ENCODE measurements around the gene THYN1. TPM values are rescaled to one million over a fixed set of nuclear protein-coding genes. Genes with fewer than 3 reads are reported as not detected.
A peak's percentile ranks its signal among the peaks of the same experiment; 100 is the strongest.

Gene THYN1
- total RNA-seq, 1 experiment from 2014 or later: 97.0 TPM

GRCh38 chr11:134223121-134223520 lies 30.0 kb downstream of the THYN1 start:
- WGBS (ENCODE audit: extremely low coverage, insufficient read length, low lambda C conversion rate): no CpG with 5 or more reads among the region's 5 CpGs
- no peaks in the 10 kb centered on the region for H4K20me1 ChIP-seq (ENCODE audit: control insufficient read depth, insufficient read depth, insufficient read length)
- peaks cover 15% of the 10 kb centered on the region for H3K23me2 ChIP-seq (ENCODE audit: insufficient read length, low read depth, low read length, poor library complexity, severe bottlenecking)
- no peak overlapping the region for H4K91ac ChIP-seq (ENCODE audit: insufficient read length, low read depth, low read length)
- H3K4me1 Mint-ChIP-seq: peaks cover 17 to 27% of the 10 kb centered on the region in 2 experiments
- H3K27me3 Mint-ChIP-seq (ENCODE audit: low read depth): peaks cover 7% of the 10 kb centered on the region
- H2BK12ac ChIP-seq (ENCODE audit: insufficient read length, low read depth, low read length): no peak overlapping the region
- peaks cover 9% of the 10 kb centered on the region; the same call in 1 of the 2 replicates for H3K79me2 ChIP-seq (ENCODE audit: insufficient read depth, low read length)
- H3K4me1 ChIP-seq (ENCODE audit: insufficient read depth, low read length): no peaks in the 10 kb centered on the region
- no peaks in the 10 kb centered on the region for H3K27me3 ChIP-seq (ENCODE audit: insufficient read depth, low read length)
- H3K4me3 Mint-ChIP-seq: peak overlapping the region; percentile 92
- no peak overlapping the region; the same call in 1 of the 2 replicates for H3K14ac ChIP-seq (ENCODE audit: insufficient read depth, low read length)
- no peak overlapping the region for H4K5ac ChIP-seq (ENCODE audit: insufficient read length, low read depth, low read length)
- TF ChIP-seq CTCF (conservative IDR thresholded peaks at IDR 0.05): no peak
- H2AFZ ChIP-seq (ENCODE audit: low read length): no peak overlapping the region
- H2BK5ac ChIP-seq (ENCODE audit: insufficient read length, low read length): no peak overlapping the region
- peak overlapping the region; percentile 98 for H3K4me2 ChIP-seq (ENCODE audit: insufficient read depth, insufficient read length, low read length)
- H2BK120ac ChIP-seq (ENCODE audit: low read depth, low read length, poor library complexity, severe bottlenecking): no peak overlapping the region
- H3T11ph ChIP-seq (ENCODE audit: low read length): no peak overlapping the region
- H3K27ac Mint-ChIP-seq: peak overlapping the region in 2 of 3 experiments; percentile 41 to 80; a peak in 4 of 7 replicates
- no peaks in the 10 kb centered on the region for H3K9me3 Mint-ChIP-seq
- H3K9ac ChIP-seq (ENCODE audit: extremely low read depth, insufficient read length, low read length): peak overlapping the region; percentile 57
- peaks cover 13 to 22% (median 22%) of the 10 kb centered on the region in 3 experiments; a peak in 6 of 7 replicates for H3K36me3 Mint-ChIP-seq (ENCODE audit: insufficient read depth in 1 of 3, low read depth in 3 of 3)
- H3K18ac ChIP-seq (ENCODE audit: insufficient read length, low read depth, low read length): no peak overlapping the region
- H2BK20ac ChIP-seq (ENCODE audit: low read depth, low read length, poor library complexity, severe bottlenecking): no peak overlapping the region
- no peak overlapping the region for H3K23ac ChIP-seq (ENCODE audit: insufficient read length, low read depth, low read length)
- H4K8ac ChIP-seq (replicated peaks; ENCODE audit: insufficient read length, low read depth, low read length): no peak overlapping the region
- no peak overlapping the region for H3K4ac ChIP-seq (ENCODE audit: low read depth, low read length)
- no peak overlapping the region for H3K56ac ChIP-seq (ENCODE audit: insufficient read length, low read depth, low read length)
- H2BK15ac ChIP-seq (ENCODE audit: low read depth, low read length): no peak overlapping the region
- no peaks in the 10 kb centered on the region for H3K79me1 ChIP-seq (ENCODE audit: insufficient read depth, low read depth, low read length, poor library complexity, severe bottlenecking)
- no peaks in the 10 kb centered on the region for H3K9me3 ChIP-seq (ENCODE audit: control insufficient read depth, low read depth, low read length)
- no peak overlapping the region for H3K27ac ChIP-seq (ENCODE audit: insufficient read length, low read depth, low read length)
- DNase-seq: no peak
- no peak overlapping the region for H2AK5ac ChIP-seq (ENCODE audit: insufficient read length, low read length)

All from H9 (cell line).